HCT116 (cell line): ENCODE measurements around the gene USP47. TPM values are rescaled to one million over a fixed set of nuclear protein-coding genes. Genes with fewer than 3 reads are reported as not detected.

ENCODE experiments used
- ATAC-seq: fragments of 200-7000 bp; cut with Tn5 transposase; 2 replicates; pipeline ENCODE4 v1.9.1; 2020; ENCODE audit warnings: mild to moderate bottlenecking, moderate library complexity
- BruUV-seq: library from RNA; stranded (reverse); fragments of 400-500 nt; replicated peaks from 2 replicates; lab custom pipeline; 2021; lab: Mats Ljungman, UMichigan
- CTCF ChIA-PET: fragments of 300-600 bp; sonication (Branson Sonifier 250); formaldehyde crosslinking; loops from one replicate; lab custom pipeline; 2021; ENCODE audit warnings: antibody characterized with exemption; lab: Charles Lee
- POLR2A ChIA-PET: fragments of 300-600, 350-600 bp; sonication (Branson Sonifier 250); formaldehyde crosslinking; loops from one replicate; lab custom pipeline; 2021; ENCODE audit warnings: antibody characterized with exemption; lab: Charles Lee
- RAD21 ChIA-PET, 2 experiments: fragments of 300-600 bp; sonication (Branson Sonifier 250); formaldehyde crosslinking; loops; one replicate each; lab custom pipeline; 2023; ENCODE audit warnings: low total read pairs in 2 of 2; ENCODE audit not compliant: uncharacterized antibody in 2 of 2, unreplicated experiment in 2 of 2, low non-redundant PET in 1 of 2; lab: Charles Lee
- DNase-seq: peaks from one replicate; pipeline ENCODE4 v3.0.0-alpha.2; 2010; ENCODE audit warnings: low read depth, low spot score
- H2AFZ ChIP-seq: fragments of 200-600 bp; shearing (Covaris generic), sonication (generic); 2 replicates; pipeline ENCODE4 v1.6.1; 2017; ENCODE audit warnings: low read depth, mixed run types, mixed read lengths, antibody characterized with exemption, low read length; ENCODE audit not compliant: poor library complexity, severe bottlenecking
- H3K27ac ChIP-seq: 2 replicates; pipeline ENCODE4 v1.5.1; 2012; ENCODE audit warnings: low read depth, low read length
- H3K27me3 ChIP-seq: fragments of 200-600 bp; sonication (generic); 2 replicates; pipeline ENCODE4 v1.6.1; 2016; ENCODE audit warnings: mixed run types, low read length, mixed read lengths; ENCODE audit not compliant: insufficient read depth
- H3K36me3 ChIP-seq, 2 experiments: fragments of 200-500 bp in 1 of 2; fragments of 200-600 bp in 1 of 2; sonication (Bioruptor generic) in 1 of 2; sonication (generic) in 1 of 2; 2 replicates each; pipeline versions ENCODE4 v1.5.1 to v1.6.1; 2014 to 2016; ENCODE audit warnings: low read length in 2 of 2, inconsistent platforms in 1 of 2, mixed read lengths in 1 of 2, mixed run types in 1 of 2; ENCODE audit not compliant: insufficient read depth in 2 of 2, control insufficient read depth in 1 of 2
- H3K4me1 ChIP-seq, 2 experiments: fragments of 200-600 bp in 1 of 2; sonication (generic) in 1 of 2; 2 replicates each; pipeline versions ENCODE4 v1.5.1 to v1.6.1; 2012 to 2017; ENCODE audit warnings: low read length in 2 of 2, inconsistent platforms in 1 of 2, mild to moderate bottlenecking in 1 of 2, mixed read lengths in 1 of 2, mixed run types in 1 of 2, moderate library complexity in 1 of 2; ENCODE audit not compliant: insufficient read depth in 2 of 2, control insufficient read depth in 1 of 2
- H3K4me2 ChIP-seq: fragments of 200-600 bp; sonication (generic); 2 replicates; pipeline ENCODE4 v1.6.1; 2017; ENCODE audit warnings: mixed run types, low read length, mixed read lengths
- H3K4me3 ChIP-seq, 2 experiments: fragments of 200-600 bp in 1 of 2; sonication (generic) in 1 of 2; replicated peaks in 1 of 2; 2 replicates each; pipeline ENCODE4 v1.5.1; 2011 to 2016; ENCODE audit warnings: low read length in 2 of 2, control low read depth in 1 of 2, low read depth in 1 of 2, mild to moderate bottlenecking in 1 of 2, mixed read lengths in 1 of 2, mixed run types in 1 of 2
- H3K79me2 ChIP-seq: fragments of 200-600 bp; sonication (generic); 2 replicates; pipeline ENCODE4 v1.6.1; 2017; ENCODE audit warnings: mild to moderate bottlenecking, mixed run types, low read length, moderate library complexity, mixed read lengths; ENCODE audit not compliant: insufficient read depth
- H3K9ac ChIP-seq: fragments of 200-600 bp; sonication (generic); 2 replicates; pipeline ENCODE4 v1.6.1; 2016; ENCODE audit warnings: low read length, mixed read lengths
- H3K9me2 ChIP-seq: fragments of 200-600 bp; sonication (generic), shearing (Covaris generic); 2 replicates; pipeline ENCODE4 v1.6.1; 2017; ENCODE audit warnings: mixed run types, mild to moderate bottlenecking, moderate library complexity; ENCODE audit not compliant: insufficient read depth
- H3K9me3 ChIP-seq, 2 experiments: fragments of 200-500 bp in 1 of 2; fragments of 200-600 bp in 1 of 2; sonication (Bioruptor generic) in 1 of 2; sonication (generic) in 1 of 2; 2 replicates each; pipeline ENCODE4 v1.6.1; 2014 to 2017; ENCODE audit warnings: low read length in 2 of 2, mixed read lengths in 2 of 2, inconsistent platforms in 1 of 2, low read depth in 1 of 2, mild to moderate bottlenecking in 1 of 2, mixed run types in 1 of 2, moderate library complexity in 1 of 2; ENCODE audit not compliant: control insufficient read depth in 1 of 2, insufficient read depth in 1 of 2
- H4K20me1 ChIP-seq: fragments of 200-600 bp; sonication (generic), shearing (Covaris generic); 2 replicates; pipeline ENCODE4 v1.6.1; 2017; ENCODE audit warnings: mixed run types, mild to moderate bottlenecking, moderate library complexity; ENCODE audit not compliant: insufficient read depth
- ELF1 ChIP-seq: IDR thresholded peaks from 2 replicates; pipeline ENCODE4 v1.6.1; 2012; ENCODE audit warnings: low read depth, borderline replicate concordance
- JUND ChIP-seq: IDR thresholded peaks from 2 replicates; pipeline ENCODE4 v1.6.1; 2012
- POLR2A ChIP-seq: IDR thresholded peaks from 2 replicates; pipeline ENCODE4 v1.7.0; 2011; ENCODE audit warnings: borderline replicate concordance; ENCODE audit not compliant: insufficient read depth, insufficient read length; ENCODE audit errors: extremely low read depth
- RAD21 ChIP-seq: IDR thresholded peaks from 2 replicates; pipeline ENCODE4 v1.6.1; 2012; ENCODE audit warnings: low read depth, mild to moderate bottlenecking
- SP1 ChIP-seq: IDR thresholded peaks from 2 replicates; pipeline ENCODE4 v1.6.1; 2012; ENCODE audit warnings: low read depth
- YY1 ChIP-seq: IDR thresholded peaks from 2 replicates; pipeline ENCODE4 v1.6.1; 2011; ENCODE audit warnings: low read length, low read depth, moderate library complexity, mild to moderate bottlenecking; ENCODE audit not compliant: insufficient replicate concordance; ENCODE audit errors: extremely low read depth
- intact Hi-C: fragments of 100-400 bp; cut with micrococcal nuclease; formaldehyde crosslinking; loops from 2 replicates; pipeline ENCODE4 v1.10.0; 2022
- total RNA-seq: library from RNA; stranded (reverse); gene quantifications from one replicate; pipeline ENCODE4 v1.2.1, GENCODE V29; 2021; ENCODE audit not compliant: unreplicated experiment
- TF ChIP-seq, protein P1 (sequence below): IDR thresholded peaks from 2 replicates; pipeline ENCODE4 v1.6.1; 2012; ENCODE audit warnings: low read depth
- TF ChIP-seq, protein P2 (sequence below), 3 experiments: fragments of 200-600 bp in 1 of 3; sonication (generic) in 1 of 3; IDR thresholded peaks in 2 of 3; conservative IDR thresholded peaks in 1 of 3; 2 replicates each; pipeline ENCODE4 v1.5.1; 2012 to 2017; ENCODE audit warnings: low read depth in 2 of 3, low read length in 2 of 3, antibody characterized with exemption in 1 of 3, borderline replicate concordance in 1 of 3, control low read depth in 1 of 3, mild to moderate bottlenecking in 1 of 3, mixed read lengths in 1 of 3, mixed run types in 1 of 3, moderate library complexity in 1 of 3; ENCODE audit not compliant: insufficient read depth in 1 of 3

USP47 gene
- total RNA-seq, 1 experiment from 2014 or later = 18.9 TPM

DNA sequence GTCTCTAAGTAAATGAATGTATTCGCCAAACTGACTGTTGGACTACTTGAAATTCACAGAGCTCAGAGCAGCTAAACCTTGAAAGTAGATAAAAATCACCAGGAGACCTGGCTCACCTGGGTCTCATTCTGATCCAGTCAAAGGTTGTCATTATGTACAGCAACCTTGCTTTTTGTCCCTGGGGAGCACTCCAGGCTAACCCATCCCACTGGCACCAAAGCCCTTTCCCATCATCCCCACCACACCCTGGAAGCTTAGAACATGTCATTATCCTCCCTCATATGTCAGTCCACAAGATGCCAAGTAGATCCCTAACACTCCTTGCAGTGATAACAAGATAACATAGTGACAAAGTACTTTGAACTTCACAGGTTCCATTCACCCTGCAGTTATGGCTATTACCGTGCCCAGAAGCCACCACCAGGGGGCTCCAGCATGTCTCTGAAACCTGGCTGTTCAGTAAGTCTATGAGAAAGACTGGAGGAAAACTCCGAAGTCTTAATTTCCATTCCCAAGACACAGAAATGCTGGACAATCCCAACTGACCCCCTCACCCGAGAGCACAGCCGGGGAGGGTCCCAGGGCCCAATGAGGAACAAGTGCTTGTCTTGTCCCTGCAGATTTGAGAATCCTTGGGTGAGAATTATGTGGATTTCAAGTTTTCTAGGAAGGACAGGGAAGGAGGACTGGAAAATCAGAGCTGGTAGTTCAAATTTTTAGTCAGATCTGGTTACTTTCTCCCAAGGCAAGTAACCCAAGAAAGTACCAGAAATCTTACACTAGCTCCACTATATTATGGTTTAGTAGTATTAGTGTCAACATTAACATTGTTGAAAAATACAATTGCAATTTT is 43.0 kb upstream of the USP47 start:
- Histone ChIP-seq H3K4me1 (peaks cover 0 to 3% of the 10 kb centered on the region in 2 experiments; a peak in 1 of 4 replicates), H3K36me3 (no peaks in the 10 kb centered on the region), H3K4me3 (no peak overlapping the region), H3K79me2 (0 out of 2 replicates have a peak, but pooled peaks cover 1% of the 10 kb centered on the region), H3K9me3 (no peaks in the 10 kb centered on the region), H3K27me3 (no peaks in the 10 kb centered on the region), H2AFZ (no peak overlapping the region)
- no TSS peak for BruUV-seq
- ChIA-PET CTCF (interaction anchor here (0.6 to 3.0 kb wide), 11 partner anchors 8 to 771 kb away, joined by 3 to 24 read pairs (median 4); no protein-coding TSS in a partner anchor), RAD21 (no interaction called here)
- ATAC-seq = peak; percentile 97
- TF ChIP-seq, protein P1, sequence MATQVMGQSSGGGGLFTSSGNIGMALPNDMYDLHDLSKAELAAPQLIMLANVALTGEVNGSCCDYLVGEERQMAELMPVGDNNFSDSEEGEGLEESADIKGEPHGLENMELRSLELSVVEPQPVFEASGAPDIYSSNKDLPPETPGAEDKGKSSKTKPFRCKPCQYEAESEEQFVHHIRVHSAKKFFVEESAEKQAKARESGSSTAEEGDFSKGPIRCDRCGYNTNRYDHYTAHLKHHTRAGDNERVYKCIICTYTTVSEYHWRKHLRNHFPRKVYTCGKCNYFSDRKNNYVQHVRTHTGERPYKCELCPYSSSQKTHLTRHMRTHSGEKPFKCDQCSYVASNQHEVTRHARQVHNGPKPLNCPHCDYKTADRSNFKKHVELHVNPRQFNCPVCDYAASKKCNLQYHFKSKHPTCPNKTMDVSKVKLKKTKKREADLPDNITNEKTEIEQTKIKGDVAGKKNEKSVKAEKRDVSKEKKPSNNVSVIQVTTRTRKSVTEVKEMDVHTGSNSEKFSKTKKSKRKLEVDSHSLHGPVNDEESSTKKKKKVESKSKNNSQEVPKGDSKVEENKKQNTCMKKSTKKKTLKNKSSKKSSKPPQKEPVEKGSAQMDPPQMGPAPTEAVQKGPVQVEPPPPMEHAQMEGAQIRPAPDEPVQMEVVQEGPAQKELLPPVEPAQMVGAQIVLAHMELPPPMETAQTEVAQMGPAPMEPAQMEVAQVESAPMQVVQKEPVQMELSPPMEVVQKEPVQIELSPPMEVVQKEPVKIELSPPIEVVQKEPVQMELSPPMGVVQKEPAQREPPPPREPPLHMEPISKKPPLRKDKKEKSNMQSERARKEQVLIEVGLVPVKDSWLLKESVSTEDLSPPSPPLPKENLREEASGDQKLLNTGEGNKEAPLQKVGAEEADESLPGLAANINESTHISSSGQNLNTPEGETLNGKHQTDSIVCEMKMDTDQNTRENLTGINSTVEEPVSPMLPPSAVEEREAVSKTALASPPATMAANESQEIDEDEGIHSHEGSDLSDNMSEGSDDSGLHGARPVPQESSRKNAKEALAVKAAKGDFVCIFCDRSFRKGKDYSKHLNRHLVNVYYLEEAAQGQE = no peak
- TF ChIP-seq RAD21 (peak; percentile 92), POLR2A (no peak), ELF1 (no peak), JUND (no peak), SP1 (no peak), YY1 (peak; percentile 41)
- TF ChIP-seq, protein P2, sequence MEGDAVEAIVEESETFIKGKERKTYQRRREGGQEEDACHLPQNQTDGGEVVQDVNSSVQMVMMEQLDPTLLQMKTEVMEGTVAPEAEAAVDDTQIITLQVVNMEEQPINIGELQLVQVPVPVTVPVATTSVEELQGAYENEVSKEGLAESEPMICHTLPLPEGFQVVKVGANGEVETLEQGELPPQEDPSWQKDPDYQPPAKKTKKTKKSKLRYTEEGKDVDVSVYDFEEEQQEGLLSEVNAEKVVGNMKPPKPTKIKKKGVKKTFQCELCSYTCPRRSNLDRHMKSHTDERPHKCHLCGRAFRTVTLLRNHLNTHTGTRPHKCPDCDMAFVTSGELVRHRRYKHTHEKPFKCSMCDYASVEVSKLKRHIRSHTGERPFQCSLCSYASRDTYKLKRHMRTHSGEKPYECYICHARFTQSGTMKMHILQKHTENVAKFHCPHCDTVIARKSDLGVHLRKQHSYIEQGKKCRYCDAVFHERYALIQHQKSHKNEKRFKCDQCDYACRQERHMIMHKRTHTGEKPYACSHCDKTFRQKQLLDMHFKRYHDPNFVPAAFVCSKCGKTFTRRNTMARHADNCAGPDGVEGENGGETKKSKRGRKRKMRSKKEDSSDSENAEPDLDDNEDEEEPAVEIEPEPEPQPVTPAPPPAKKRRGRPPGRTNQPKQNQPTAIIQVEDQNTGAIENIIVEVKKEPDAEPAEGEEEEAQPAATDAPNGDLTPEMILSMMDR (IDR thresholded peaks at IDR 0.05 in 2 of 3, conservative IDR thresholded peaks at IDR 0.05 in 1 of 3; ENCODE audit: borderline replicate concordance in 1 of 3, insufficient read depth in 1 of 3, low read depth in 2 of 3, low read length in 2 of 3) = peak; percentile 89 to 97 (median 95)
- TF ChIP-seq, all 23 proteins: peak for 3
- Histone ChIP-seq H3K9ac (no peak overlapping the region), H3K9me2 (no peaks in the 10 kb centered on the region), H3K27ac (no peak overlapping the region), H4K20me1 (no peaks in the 10 kb centered on the region; the same call in 1 of the 2 replicates), H3K4me2 (peak overlapping the region; percentile 31; the same call in 1 of the 2 replicates)
- DNase-seq = peak; percentile 60
- POLR2A ChIA-PET = no interaction called here
- intact Hi-C loops = loop anchor here (1.0 to 5.0 kb wide), 4 partner anchors 50 to 483 kb away; no protein-coding TSS in a partner anchor
